Limb (tissue), 2 donors: ENCODE measurements around the gene GRIN2A.

Source experiments
- DNase-seq, 2 donors: peaks; one replicate each; pipeline ENCODE4 v3.0.0-alpha.2; 2016; ENCODE audit errors: extremely low spot score in 2 of 2

The GRIN2A gene

DNA sequence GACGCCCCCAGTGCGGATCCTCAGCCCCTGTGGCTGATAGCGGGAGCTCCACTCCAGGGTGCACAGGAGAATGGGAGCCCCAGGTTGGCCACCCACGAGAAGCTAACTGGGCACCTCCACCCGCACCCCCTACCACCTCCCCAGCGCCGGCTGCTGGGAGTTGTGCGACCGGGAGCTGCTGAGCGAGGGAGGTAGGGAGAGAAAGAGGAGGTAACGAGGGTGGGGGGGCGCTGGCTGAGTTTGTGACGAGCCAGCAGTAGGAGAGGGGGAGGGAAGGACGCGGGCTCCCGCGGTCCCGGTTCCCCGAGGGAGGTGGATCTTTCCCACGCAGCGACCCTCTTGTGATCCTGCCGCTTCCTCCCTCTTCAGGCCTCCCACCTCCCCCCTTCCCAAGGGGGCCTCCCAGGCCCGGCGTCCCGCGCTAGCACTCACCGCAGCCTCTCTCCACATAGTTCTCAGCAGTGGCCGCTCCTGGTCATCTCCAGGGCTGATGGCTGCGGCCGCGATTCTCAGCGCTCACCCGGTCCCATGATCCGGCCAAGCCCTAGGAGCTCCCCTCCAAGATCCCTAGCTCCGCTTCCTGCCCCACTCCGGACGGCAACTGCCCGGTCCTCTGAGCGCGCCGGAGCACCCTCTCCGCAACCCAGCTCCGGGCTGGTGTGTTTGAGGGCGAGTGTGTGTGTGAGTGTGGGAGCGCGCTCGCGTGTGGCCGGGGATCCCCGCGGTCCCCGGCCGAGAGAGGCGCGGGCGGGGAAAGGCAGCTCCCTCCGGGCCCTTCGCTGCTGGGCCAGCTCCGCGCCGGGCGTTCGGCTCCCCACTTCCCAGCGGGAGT, at the start of gene GRIN2A:
Gene GRIN2A (minus strand): TSS at position 207 of the 832 bp plus-strand sequence. CDS start 2,017 bp downstream, outside the sequence.
- peak in 1 of 2 donors; percentile 60 for DNase-seq

GRCh38 chr16:10231563-10231962, 49.3 kb upstream of the GRIN2A start:
- no peak for DNase-seq

- no peak for DNase-seq
Measured at GRCh38 chr16:10228779-10229178, 46.6 kb upstream of the GRIN2A start.

DNA sequence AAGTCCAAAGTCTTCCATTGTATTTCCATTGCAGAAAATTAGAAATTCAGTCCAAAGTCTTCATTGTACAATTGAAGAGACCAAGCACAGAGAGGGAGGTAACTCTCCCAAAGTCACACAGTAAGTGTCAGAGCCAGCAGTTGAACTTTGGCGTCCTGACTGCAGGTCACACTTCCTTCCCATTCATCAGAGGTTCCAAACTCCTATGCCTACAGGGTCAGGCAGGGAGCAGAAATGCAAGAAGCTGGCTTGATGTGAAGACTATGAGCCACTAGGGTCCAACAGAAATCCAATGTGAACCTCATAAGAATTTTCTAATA, 44.7 kb upstream of the GRIN2A start:
- DNase-seq, result no peak

DNA sequence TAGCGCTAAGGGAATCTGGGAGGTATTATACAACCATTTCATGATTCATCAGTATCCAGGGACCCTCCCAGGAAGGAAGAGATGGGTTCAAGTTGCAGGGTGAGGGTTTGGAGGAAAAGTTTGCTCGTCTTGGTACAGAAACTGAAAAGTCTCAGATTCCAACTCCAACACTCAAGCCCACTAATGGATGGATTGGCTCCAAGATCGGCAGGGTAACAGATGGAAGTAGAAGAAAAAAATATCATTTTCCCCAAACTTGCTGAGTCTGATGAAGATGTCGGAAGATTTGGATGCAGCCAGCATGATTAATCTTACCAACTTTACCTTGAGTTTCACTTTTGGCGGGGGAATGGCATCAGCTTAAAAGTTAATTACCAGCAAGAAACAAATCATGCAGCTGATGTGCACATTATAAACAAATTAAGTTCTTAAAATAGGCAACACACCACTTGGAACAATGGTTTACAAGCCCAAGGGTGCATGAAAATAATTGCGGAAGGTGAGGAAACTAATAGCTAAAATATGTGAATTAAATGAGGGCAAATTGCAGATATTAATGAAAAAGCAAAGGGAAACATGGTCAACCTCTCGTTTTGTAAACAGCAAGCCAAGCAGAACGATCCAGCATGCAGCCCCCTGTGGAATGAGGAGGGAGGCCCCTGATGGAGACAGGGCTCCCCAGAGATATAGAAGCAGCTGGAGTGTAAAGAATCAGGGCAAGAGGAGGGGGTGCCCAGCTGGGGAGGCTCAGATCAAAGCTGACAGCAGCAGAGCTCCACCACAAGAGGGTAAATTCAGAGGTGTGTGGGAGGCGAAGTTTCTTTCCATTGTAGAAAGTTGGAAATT, 44.1 kb upstream of the GRIN2A start:
- DNase-seq, result no peak

DNA sequence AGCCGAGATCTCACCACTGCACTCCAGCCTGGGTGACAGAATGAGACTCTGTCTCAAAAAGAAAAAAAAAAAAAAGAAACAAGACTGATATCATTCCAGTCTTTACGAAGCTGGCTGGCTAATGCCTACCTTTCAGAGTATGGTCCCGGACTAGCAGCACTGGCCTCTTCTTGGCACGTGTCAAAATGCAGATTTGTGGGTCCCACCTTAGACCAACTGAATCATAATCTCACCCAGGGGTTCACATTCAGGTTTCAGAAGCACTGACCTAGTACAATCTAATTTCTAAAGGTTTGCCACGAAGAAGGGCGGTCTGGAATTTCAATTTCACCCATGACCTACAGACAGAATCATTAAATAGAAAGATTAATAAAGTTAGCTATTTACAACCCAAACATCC, 43.4 kb upstream of the GRIN2A start:
- no peak for DNase-seq

- no peak for DNase-seq
Measured at GRCh38 chr16:10224850-10225249, 42.6 kb upstream of the GRIN2A start.

DNA sequence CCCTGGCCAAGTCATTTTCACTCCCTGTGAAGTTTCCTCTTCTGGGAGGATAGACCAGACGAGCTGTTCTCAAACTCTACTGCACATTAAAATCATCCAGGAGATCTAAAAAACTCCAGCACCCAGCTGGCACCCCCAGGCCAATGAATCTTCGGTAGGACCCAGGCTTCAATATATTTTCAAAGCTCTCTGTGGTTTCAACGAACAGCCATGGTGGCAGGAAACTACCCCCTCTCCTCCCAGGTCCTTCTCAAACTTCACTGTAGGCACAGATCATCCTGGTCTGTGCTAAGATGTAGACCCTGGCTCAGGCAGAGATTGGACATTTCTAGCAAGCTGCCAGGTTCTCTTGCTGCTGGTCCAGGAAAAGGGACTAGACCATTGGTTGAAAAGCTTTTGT, 38.7 kb upstream of the GRIN2A start:
- DNase-seq, result no peak

DNA sequence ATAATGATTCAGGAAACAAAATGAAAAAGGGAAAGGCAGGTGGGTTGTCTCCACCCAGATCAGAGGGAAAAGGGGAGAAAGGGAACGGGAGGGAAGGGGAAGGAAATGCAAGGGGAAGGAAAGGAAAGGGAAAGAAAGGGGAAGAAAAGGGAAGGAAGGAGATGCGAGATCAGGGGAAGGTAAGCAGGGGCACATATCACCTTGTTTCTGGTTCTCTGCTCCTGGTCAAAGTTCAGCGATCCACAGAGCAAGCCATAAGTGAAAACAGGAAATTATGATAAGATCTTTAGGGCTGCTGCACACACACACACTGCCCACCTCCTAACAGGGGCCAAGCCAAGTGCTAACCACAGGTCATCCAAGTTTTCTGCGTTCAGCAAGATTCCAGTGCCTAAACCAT, 37.5 kb upstream of the GRIN2A start:
- no peak for DNase-seq

GRCh38 chr16:10218490-10219206, 36.4 kb upstream of the GRIN2A start:
- DNase-seq, result no peak

DNA sequence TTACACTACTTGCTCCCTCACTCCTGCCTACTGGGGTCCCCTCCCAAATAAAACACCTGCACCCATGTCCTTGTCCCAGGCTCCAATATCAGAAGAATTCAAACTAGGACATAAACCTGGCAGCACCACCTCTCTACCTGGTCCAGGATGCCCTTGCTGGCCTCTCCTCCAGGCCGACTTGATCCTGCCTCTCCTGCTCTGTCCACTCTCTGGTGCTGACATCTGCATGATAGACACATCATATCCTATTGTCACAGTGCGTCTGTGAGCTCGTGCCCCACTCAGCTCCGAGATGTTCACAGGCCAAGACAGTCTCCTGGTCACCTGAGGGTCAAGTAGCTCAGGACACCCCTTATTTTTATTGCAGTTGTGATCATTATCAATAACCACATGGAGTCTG, 31.5 kb upstream of the GRIN2A start:
- no peak for DNase-seq

- DNase-seq, result no peak
Measured at GRCh38 chr16:10210944-10211343, 28.7 kb upstream of the GRIN2A start.

DNA sequence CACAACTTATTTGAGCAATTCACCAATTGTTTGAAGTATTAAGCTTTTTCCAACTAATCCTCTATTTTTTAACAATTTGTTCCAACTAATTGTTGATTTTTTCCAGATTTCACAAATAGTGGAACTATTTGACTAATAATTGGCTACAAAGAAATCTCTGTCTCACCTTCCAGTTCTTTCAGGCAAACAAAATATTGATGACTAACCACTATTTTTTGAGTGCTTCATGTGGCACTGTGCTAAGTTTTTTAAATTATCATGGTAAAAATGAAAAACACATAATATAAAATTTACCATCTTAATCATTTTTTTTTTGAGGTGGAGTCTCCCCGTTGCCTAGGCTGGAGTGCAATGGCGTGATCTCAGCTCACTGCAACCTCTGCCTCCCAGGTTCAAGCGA, 24.6 kb upstream of the GRIN2A start:
- no peak for DNase-seq

GRCh38 chr16:10206215-10206614, 24.0 kb upstream of the GRIN2A start:
- no peak for DNase-seq

GRCh38 chr16:10205688-10206087, 23.5 kb upstream of the GRIN2A start:
- no peak for DNase-seq

DNA sequence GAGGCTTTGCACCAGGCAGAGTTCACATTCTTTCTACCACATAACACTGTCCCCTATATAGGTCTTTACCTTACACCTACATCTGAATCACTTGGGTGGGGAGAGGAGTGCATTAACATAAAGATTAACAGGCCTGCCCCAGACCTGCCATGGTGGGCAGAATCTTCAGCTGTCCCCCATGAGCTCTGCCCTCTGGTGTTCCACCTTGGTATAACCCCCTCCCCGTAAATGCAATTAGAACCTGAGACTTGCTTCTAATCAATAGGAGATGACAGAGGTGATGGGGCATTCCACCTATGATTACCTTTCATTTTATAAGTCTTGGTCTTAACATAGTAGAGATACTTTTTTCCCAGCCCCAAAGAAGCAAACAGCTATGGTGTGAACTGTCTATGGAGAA, 20.4 kb upstream of the GRIN2A start:
- DNase-seq, result no peak

- no peak for DNase-seq
Measured at GRCh38 chr16:10200637-10201586, 18.7 kb upstream of the GRIN2A start.

DNA sequence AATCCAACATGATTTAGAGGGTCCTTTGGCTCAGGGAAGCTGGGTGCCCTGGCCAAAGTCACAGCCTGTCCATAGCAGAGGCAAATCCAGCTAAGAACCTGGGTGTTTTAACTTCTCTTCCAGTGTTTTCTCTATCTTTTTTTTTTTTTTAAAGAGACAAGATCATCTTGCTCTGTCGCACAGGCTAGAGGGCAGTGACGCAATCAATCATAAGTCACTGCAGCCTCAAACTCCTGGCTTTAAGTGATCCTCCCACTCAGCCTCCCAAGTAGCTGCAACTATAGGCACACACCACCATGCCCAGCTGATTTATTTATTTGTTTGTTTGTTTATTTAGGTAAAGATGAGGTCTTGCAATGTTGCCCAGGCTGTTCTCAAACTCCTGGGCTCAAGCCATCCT, 14.8 kb upstream of the GRIN2A start:
- no peak for DNase-seq

- DNase-seq, result no peak
Measured at GRCh38 chr16:10191096-10191495, 8.9 kb upstream of the GRIN2A start.

GRCh38 chr16:10189861-10190390, 7.7 kb upstream of the GRIN2A start:
- DNase-seq, result no peak

- DNase-seq, result no peak
Measured at GRCh38 chr16:10188236-10188635, 6.0 kb upstream of the GRIN2A start.
